NCI-H69 (cell line): ENCODE results near the gene PIM1.

Experiments
- DNase-seq: peaks from one replicate; lab custom pipeline; 2025; lab: John Stamatoyannopoulos, UW

The PIM1 gene

DNA sequence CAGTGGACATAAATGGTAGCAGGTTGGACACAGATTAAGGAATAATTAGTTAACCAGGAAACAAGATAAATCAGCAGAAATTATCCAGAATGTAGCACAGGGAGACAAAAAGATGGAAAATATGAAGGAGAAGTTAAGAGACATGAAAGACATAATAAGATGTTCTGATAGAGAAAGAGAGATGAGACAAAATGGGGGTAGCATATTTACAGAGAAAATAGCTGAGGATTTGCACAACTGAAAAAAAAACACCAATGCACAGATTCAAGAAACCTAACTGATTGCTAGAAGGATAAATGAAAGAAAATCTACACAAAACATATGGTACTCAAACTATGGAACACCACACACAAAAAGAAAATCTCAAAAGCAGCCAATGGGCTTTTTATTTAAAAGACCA is 53.0 kb downstream of the PIM1 start:
- no peak for DNase-seq
